B cell (primary cell): ENCODE measurements around the gene PLEKHA7. TPM values are rescaled to one million over a fixed set of nuclear protein-coding genes. Genes with fewer than 3 reads are reported as not detected.

ENCODE experiments used
- ATAC-seq: fragments of 200-7000 bp; cut with Tn5 transposase; one replicate; pipeline ENCODE4 v1.10.0; 2021; ENCODE audit warnings: low read depth, mild to moderate bottlenecking, moderate number of reproducible peaks, moderate library complexity
- CTCF ChIA-PET: fragments of 350-600 bp; sonication (Branson Sonifier 250); formaldehyde crosslinking; loops from one replicate; lab custom pipeline; 2021; ENCODE audit warnings: antibody characterized with exemption, inconsistent platforms; lab: Charles Lee
- POLR2A ChIA-PET: fragments of 350-600 bp; sonication (Branson Sonifier 250); formaldehyde crosslinking; loops from one replicate; lab custom pipeline; 2021; ENCODE audit warnings: antibody characterized with exemption; lab: Charles Lee
- DNase-seq: peaks from one replicate; pipeline ENCODE4 v3.0.0; 2013
- H2AFZ ChIP-seq: 2 replicates; pipeline ENCODE4 v1.6.1; 2012; ENCODE audit warnings: mild to moderate bottlenecking, low read depth, low read length; ENCODE audit not compliant: insufficient read depth, poor library complexity, severe bottlenecking
- H3K27ac ChIP-seq, 2 donors: 1 replicate in 1 of 2; 2 replicates in 1 of 2; pipeline ENCODE4 v1.5.1; 2012 to 2013; ENCODE audit warnings: low read length in 2 of 2, mild to moderate bottlenecking in 2 of 2, moderate library complexity in 1 of 2
- H3K27me3 ChIP-seq, 4 experiments: fragments of 200-600 bp in 1 of 4; sonication (generic) in 1 of 4; replicated peaks in 1 of 4; 1 replicate in 2 of 4; 2 replicates in 2 of 4; pipeline versions ENCODE4 v1.6.1 to v1.7.0; 2013 to 2016; ENCODE audit warnings: low read length in 3 of 4, mild to moderate bottlenecking in 2 of 4, mixed read lengths in 1 of 4, moderate library complexity in 1 of 4; ENCODE audit not compliant: insufficient read depth in 4 of 4, control insufficient read depth in 3 of 4; ENCODE audit errors: control extremely low read depth in 1 of 4
- H3K36me3 ChIP-seq, 2 experiments: replicated peaks in 1 of 2; 1 replicate in 1 of 2; 2 replicates in 1 of 2; pipeline versions ENCODE4 v1.6.1 to v1.7.1; 2013; ENCODE audit warnings: low read length in 1 of 2; ENCODE audit not compliant: insufficient read depth in 2 of 2, control insufficient read depth in 1 of 2; ENCODE audit errors: control extremely low read depth in 1 of 2, extremely low read depth in 1 of 2
- H3K4me1 ChIP-seq, 2 donors: fragments of 200-600 bp in 1 of 2; sonication (generic) in 1 of 2; 1 replicate in 1 of 2; 2 replicates in 1 of 2; pipeline versions ENCODE4 v1.5.1 to v1.6.1; 2013 to 2017; ENCODE audit warnings: low read length in 2 of 2; ENCODE audit not compliant: control insufficient read depth in 2 of 2, insufficient read depth in 2 of 2
- H3K4me2 ChIP-seq: replicated peaks from 2 replicates; pipeline ENCODE3; 2012; ENCODE audit warnings: mild to moderate bottlenecking, low read depth, low read length; ENCODE audit not compliant: poor library complexity, severe bottlenecking
- H3K4me3 ChIP-seq, 5 experiments: fragments of 200-600 bp in 1 of 5; sonication (generic) in 1 of 5; 1 replicate in 3 of 5; 2 replicates in 2 of 5; pipeline versions ENCODE4 v1.5.1 to v1.7.0; 2011 to 2016; ENCODE audit warnings: low read length in 4 of 5, mild to moderate bottlenecking in 4 of 5, low read depth in 2 of 5, control low read depth in 1 of 5, moderate library complexity in 1 of 5; ENCODE audit not compliant: insufficient read depth in 1 of 5; ENCODE audit errors: control extremely low read depth in 1 of 5, extremely low read depth in 1 of 5
- H3K79me2 ChIP-seq: fragments of 200-600 bp; sonication (generic); one replicate; pipeline ENCODE4 v1.6.0; 2016; ENCODE audit warnings: low read length; ENCODE audit not compliant: control insufficient read depth, insufficient read depth
- H3K9ac ChIP-seq: fragments of 200-600 bp; sonication (generic); 2 replicates; pipeline ENCODE4 v1.6.1; 2017; ENCODE audit warnings: mild to moderate bottlenecking, low read length, moderate library complexity
- H3K9me3 ChIP-seq, 3 donors: one replicate each; pipeline versions ENCODE4 v1.6.1 to v1.7.1; 2013; ENCODE audit warnings: low read length in 2 of 3; ENCODE audit not compliant: control insufficient read depth in 2 of 3, insufficient read depth in 1 of 3; ENCODE audit errors: control extremely low read depth in 1 of 3
- H4K20me1 ChIP-seq: 2 replicates; pipeline ENCODE4 v1.6.0; 2012; ENCODE audit warnings: mild to moderate bottlenecking, low read length; ENCODE audit not compliant: insufficient read depth, control insufficient read depth, poor library complexity, severe bottlenecking
- H3K27ac Mint-ChIP-seq: one replicate; pipeline ENCODE4 v1.8.0; 2021; ENCODE audit warnings: mixed read lengths
- H3K27me3 Mint-ChIP-seq: one replicate; pipeline ENCODE4 v1.8.0; 2021; ENCODE audit warnings: mixed read lengths
- H3K4me1 Mint-ChIP-seq: one replicate; pipeline ENCODE4 v1.8.0; 2021; ENCODE audit warnings: mixed read lengths
- H3K4me3 Mint-ChIP-seq: one replicate; pipeline ENCODE4 v1.8.0; 2021; ENCODE audit warnings: mixed read lengths
- H3K9me3 Mint-ChIP-seq: one replicate; pipeline ENCODE4 v1.8.0; 2022; ENCODE audit warnings: mixed read lengths; ENCODE audit not compliant: insufficient read depth
- CTCF ChIP-seq: fragments of 200-600 bp; IDR thresholded peaks from one replicate; pipeline ENCODE4 v1.8.0; 2022; ENCODE audit warnings: antibody characterized with exemption, mild to moderate bottlenecking
- EZH2 ChIP-seq: IDR thresholded peaks from 2 replicates; pipeline ENCODE4 v1.6.1; 2012; ENCODE audit warnings: borderline replicate concordance, low read depth, mild to moderate bottlenecking, moderate library complexity, low read length; ENCODE audit not compliant: insufficient read depth, poor library complexity, severe bottlenecking
- WGBS: methylation state at CpG from one replicate; pipeline ENCODE4 v1.1.5; 2013; ENCODE audit warnings: missing lambda C conversion rate; ENCODE audit not compliant: insufficient coverage; 5-methylcytosine and 5-hydroxymethylcytosine counted together
- intact Hi-C: fragments of 100-400 bp; cut with micrococcal nuclease; formaldehyde crosslinking; loops from one replicate; pipeline ENCODE4 v1.10.0; 2022
- polyA plus RNA-seq: library from polyadenylated mRNA; depleted of rRNA; stranded (reverse); fragments of >200 nt; gene quantifications from 2 replicates; pipeline ENCODE4 v1.2.3, GENCODE V29; 2012
- total RNA-seq, 2 donors: library from RNA; stranded (reverse); fragments of 120-200 nt in 1 of 2; gene quantifications; 1 replicate in 1 of 2; 2 replicates in 1 of 2; pipeline versions ENCODE4 v1.2.3 to v1.2.4, GENCODE V29; 2013 to 2022

Gene PLEKHA7
- total and polyA plus RNA-seq, 2 donors (not counting 1 experiment from before 2014, with no cell fraction given), result 1.7 to 8.2 TPM

GRCh38 chr11:16853859-16854258 lies 160.4 kb downstream of the PLEKHA7 start:
- no peaks in the 10 kb centered on the region for H3K9me3 ChIP-seq
- intact Hi-C loops, result no loop called here
- no peak overlapping the region for H3K9ac ChIP-seq
- H3K4me3 Mint-ChIP-seq, result no peak overlapping the region
- TF ChIP-seq CTCF (no peak), EZH2 (no peak)
- ChIA-PET CTCF (no interaction called here), POLR2A (no interaction called here)
- ATAC-seq (no peak), DNase-seq (no peak)
- H3K27ac ChIP-seq, result no peak overlapping the region
- no peaks in the 10 kb centered on the region for H4K20me1 ChIP-seq
- no peaks in the 10 kb centered on the region for H3K36me3 ChIP-seq
- WGBS, result 94% methylated on average over 2 of the region's 2 CpGs
- H3K4me2 ChIP-seq, result no peak overlapping the region
- H3K4me1 ChIP-seq, result no peaks in the 10 kb centered on the region
- no peaks in the 10 kb centered on the region for H3K4me1 Mint-ChIP-seq
- no peak overlapping the region for H2AFZ ChIP-seq
- H3K4me3 ChIP-seq, result no peak overlapping the region
- H3K9me3 Mint-ChIP-seq, result no peaks in the 10 kb centered on the region
- no peaks in the 10 kb centered on the region for H3K27me3 ChIP-seq
- no peak overlapping the region for H3K27ac Mint-ChIP-seq
- H3K79me2 ChIP-seq, result no peaks in the 10 kb centered on the region
- H3K27me3 Mint-ChIP-seq, result no peaks in the 10 kb centered on the region

DNA sequence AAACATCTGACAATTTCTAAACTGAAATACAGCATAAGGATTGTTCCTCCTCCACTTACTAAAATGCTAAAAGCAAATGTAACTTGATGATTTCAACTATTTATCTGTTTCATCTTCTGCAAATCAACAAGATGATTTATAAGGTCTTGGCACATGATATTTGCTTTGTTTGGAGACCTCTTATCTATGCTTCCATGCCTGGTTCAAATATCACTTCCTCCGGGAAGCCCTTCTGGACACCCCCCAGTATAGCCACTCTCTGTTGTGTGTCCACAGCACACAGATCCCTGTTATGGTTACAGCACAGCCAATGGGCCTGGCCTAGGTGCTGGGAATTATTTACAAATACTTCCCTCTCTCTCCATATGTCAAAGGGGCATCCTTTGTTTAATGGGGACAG lies 160.9 kb downstream of the PLEKHA7 start:
- H3K9me3 ChIP-seq, result no peaks in the 10 kb centered on the region
- H3K4me1 ChIP-seq, result no peaks in the 10 kb centered on the region
- Mint-ChIP-seq H3K27me3 (no peaks in the 10 kb centered on the region), H3K4me1 (no peaks in the 10 kb centered on the region), H3K4me3 (no peak overlapping the region), H3K9me3 (no peaks in the 10 kb centered on the region), H3K27ac (no peak overlapping the region)
- no peaks in the 10 kb centered on the region for H4K20me1 ChIP-seq
- H3K36me3 ChIP-seq, result no peaks in the 10 kb centered on the region
- ATAC-seq (no peak), DNase-seq (no peak)
- H3K9ac ChIP-seq, result no peak overlapping the region
- no peak overlapping the region for H3K4me3 ChIP-seq
- ChIA-PET CTCF (no interaction called here), POLR2A (no interaction called here)
- intact Hi-C loops, result no loop called here
- no peak overlapping the region for H3K27ac ChIP-seq
- H3K4me2 ChIP-seq, result no peak overlapping the region
- no CpG with 5 or more reads among the region's 1 CpG for WGBS
- TF ChIP-seq CTCF (no peak), EZH2 (no peak)
- H2AFZ ChIP-seq, result no peak overlapping the region
- H3K79me2 ChIP-seq, result no peaks in the 10 kb centered on the region
- no peaks in the 10 kb centered on the region for H3K27me3 ChIP-seq
